ENCODE data around the gene SYNGR2.

SYNGR2 gene

GRCh38 chr17:78125138-78125913, 43.1 kb upstream of the SYNGR2 start:
- Histone ChIP-seq H3K9me3 (ENCODE audit: control insufficient read depth, insufficient read depth, low read depth, low read length) (no peaks in the 10 kb centered on the region), H3K27me3 (ENCODE audit: control insufficient read depth, insufficient read depth, low read length) (no peaks in the 10 kb centered on the region), H3K27ac (ENCODE audit: low read depth, low read length) (no peak overlapping the region; the same call in 1 of the 2 replicates), H3K9ac (ENCODE audit: low read length) (no peak overlapping the region), H3K4me3 (ENCODE audit: low read depth, low read length) (no peak overlapping the region), H3K36me3 (ENCODE audit: control insufficient read depth, insufficient read depth, low read length) (peaks cover 60% of the 10 kb centered on the region), H3K4me1 (ENCODE audit: control insufficient read depth, insufficient read depth, low read length) (peaks cover 32% of the 10 kb centered on the region)

GRCh38 chr17:78125976-78126894, 42.1 kb upstream of the SYNGR2 start:
- Histone ChIP-seq H3K9ac (ENCODE audit: low read length) (no peak overlapping the region), H3K36me3 (ENCODE audit: control insufficient read depth, insufficient read depth, low read length) (peaks cover 51% of the 10 kb centered on the region)

GRCh38 chr17:78126895-78127238, 41.5 kb upstream of the SYNGR2 start:
- Histone ChIP-seq H3K4me3 (ENCODE audit: low read depth, low read length) (peak overlapping the region; percentile 94), H3K9ac (ENCODE audit: low read length) (peak overlapping the region; percentile 79), H3K27me3 (ENCODE audit: control insufficient read depth, insufficient read depth, low read length) (peaks cover 8% of the 10 kb centered on the region; the same call in 1 of the 2 replicates), H3K9me3 (ENCODE audit: control insufficient read depth, insufficient read depth, low read depth, low read length) (no peaks in the 10 kb centered on the region), H3K27ac (ENCODE audit: low read depth, low read length) (peak overlapping the region; percentile 87; the same call in 1 of the 2 replicates), H3K36me3 (ENCODE audit: control insufficient read depth, insufficient read depth, low read length) (peaks cover 45% of the 10 kb centered on the region), H3K4me1 (ENCODE audit: control insufficient read depth, insufficient read depth, low read length) (peaks cover 40% of the 10 kb centered on the region)

More at GRCh38 chr17:78125976-78126894, 42.1 kb upstream of the SYNGR2 start:
- Histone ChIP-seq H3K4me3 (ENCODE audit: low read depth, low read length) (peak overlapping the region; percentile 94; the same call in 1 of the 2 replicates), H3K4me1 (ENCODE audit: control insufficient read depth, insufficient read depth, low read length) (peaks cover 40% of the 10 kb centered on the region), H3K9me3 (ENCODE audit: control insufficient read depth, insufficient read depth, low read depth, low read length) (no peaks in the 10 kb centered on the region), H3K27ac (ENCODE audit: low read depth, low read length) (peak overlapping the region; percentile 87; the same call in 1 of the 2 replicates), H3K27me3 (ENCODE audit: control insufficient read depth, insufficient read depth, low read length) (peaks cover 4% of the 10 kb centered on the region; the same call in 1 of the 2 replicates)

GRCh38 chr17:78127239-78127887, 41.0 kb upstream of the SYNGR2 start:
- H3K27me3 ChIP-seq (ENCODE audit: control insufficient read depth, insufficient read depth, low read length) = peaks cover 9% of the 10 kb centered on the region
- H3K9ac ChIP-seq (ENCODE audit: low read length) = peak overlapping the region; percentile 79
- peak overlapping the region; percentile 87; the same call in 1 of the 2 replicates for H3K27ac ChIP-seq (ENCODE audit: low read depth, low read length)
- peaks cover 40% of the 10 kb centered on the region for H3K36me3 ChIP-seq (ENCODE audit: control insufficient read depth, insufficient read depth, low read length)
- H3K9me3 ChIP-seq (ENCODE audit: control insufficient read depth, insufficient read depth, low read depth, low read length) = no peaks in the 10 kb centered on the region
- H3K4me3 ChIP-seq (ENCODE audit: low read depth, low read length) = peak overlapping the region; percentile 94
- peaks cover 40% of the 10 kb centered on the region for H3K4me1 ChIP-seq (ENCODE audit: control insufficient read depth, insufficient read depth, low read length)

GRCh38 chr17:78127888-78128550, 40.4 kb upstream of the SYNGR2 start:
- Histone ChIP-seq H3K36me3 (ENCODE audit: control insufficient read depth, insufficient read depth, low read length) (peaks cover 33% of the 10 kb centered on the region), H3K4me1 (ENCODE audit: control insufficient read depth, insufficient read depth, low read length) (peaks cover 47% of the 10 kb centered on the region), H3K27ac (ENCODE audit: low read depth, low read length) (peak overlapping the region; percentile 87; the same call in 1 of the 2 replicates), H3K4me3 (ENCODE audit: low read depth, low read length) (peak overlapping the region; percentile 94), H3K9ac (ENCODE audit: low read length) (peak overlapping the region; percentile 88), H3K9me3 (ENCODE audit: control insufficient read depth, insufficient read depth, low read depth, low read length) (no peaks in the 10 kb centered on the region), H3K27me3 (ENCODE audit: control insufficient read depth, insufficient read depth, low read length) (peaks cover 16% of the 10 kb centered on the region)

- H3K4me3 ChIP-seq (ENCODE audit: low read depth, low read length) = peak within 1 kb of the TSS; percentile 94
- peak within 1 kb of the TSS; percentile 88 for H3K9ac ChIP-seq (ENCODE audit: low read length)
- peak within 1 kb of the TSS; percentile 87; the same call in 1 of the 2 replicates for H3K27ac ChIP-seq (ENCODE audit: low read depth, low read length)
- H3K4me1 ChIP-seq (ENCODE audit: control insufficient read depth, insufficient read depth, low read length) = peaks cover 50% of the 10 kb centered on the region
- H3K27me3 ChIP-seq (ENCODE audit: control insufficient read depth, insufficient read depth, low read length) = peaks cover 22% of the 10 kb centered on the region
- peaks cover 26% of the 10 kb centered on the region for H3K36me3 ChIP-seq (ENCODE audit: control insufficient read depth, insufficient read depth, low read length)
- H3K9me3 ChIP-seq (ENCODE audit: control insufficient read depth, insufficient read depth, low read depth, low read length) = no peaks in the 10 kb centered on the region
Measured at GRCh38 chr17:78128551-78129350, 39.6 kb upstream of the SYNGR2 start, which contains the start of gene TMC6. Gene TMC6, minus strand, starts transcription at chr17:78128755. Its CDS starts 1,923 bp downstream, at chr17:78126832.

- H3K4me3 ChIP-seq (ENCODE audit: low read depth, low read length) = peak overlapping the region; percentile 57
- H3K9ac ChIP-seq (ENCODE audit: low read length) = no peak overlapping the region
- H3K4me1 ChIP-seq (ENCODE audit: control insufficient read depth, insufficient read depth, low read length) = peaks cover 54% of the 10 kb centered on the region
- peaks cover 19% of the 10 kb centered on the region for H3K36me3 ChIP-seq (ENCODE audit: control insufficient read depth, insufficient read depth, low read length)
- no peak overlapping the region for H3K27ac ChIP-seq (ENCODE audit: low read depth, low read length)
- peaks cover 27% of the 10 kb centered on the region for H3K27me3 ChIP-seq (ENCODE audit: control insufficient read depth, insufficient read depth, low read length)
- no peaks in the 10 kb centered on the region for H3K9me3 ChIP-seq (ENCODE audit: control insufficient read depth, insufficient read depth, low read depth, low read length)
Measured at GRCh38 chr17:78129351-78130089, 38.9 kb upstream of the SYNGR2 start.

- Histone ChIP-seq H3K27me3 (ENCODE audit: control insufficient read depth, insufficient read depth, low read length) (peaks cover 27% of the 10 kb centered on the region), H3K9ac (ENCODE audit: low read length) (no peak overlapping the region), H3K36me3 (ENCODE audit: control insufficient read depth, insufficient read depth, low read length) (peaks cover 14% of the 10 kb centered on the region), H3K9me3 (ENCODE audit: control insufficient read depth, insufficient read depth, low read depth, low read length) (no peaks in the 10 kb centered on the region), H3K27ac (ENCODE audit: low read depth, low read length) (no peak overlapping the region), H3K4me3 (ENCODE audit: low read depth, low read length) (no peak overlapping the region), H3K4me1 (ENCODE audit: control insufficient read depth, insufficient read depth, low read length) (peaks cover 54% of the 10 kb centered on the region)
Measured at GRCh38 chr17:78130090-78130436, 38.3 kb upstream of the SYNGR2 start.

GRCh38 chr17:78130437-78131101, 37.8 kb upstream of the SYNGR2 start, which contains the start of gene TMC8:
Gene TMC8, plus strand, starts transcription at chr17:78130771. Its CDS starts 818 bp downstream, at chr17:78131589.
- H3K36me3 ChIP-seq (ENCODE audit: control insufficient read depth, insufficient read depth, low read length) = peaks cover 8% of the 10 kb centered on the region
- no peak within 1 kb of the TSS for H3K9ac ChIP-seq (ENCODE audit: low read length)
- peak within 1 kb of the TSS; percentile 43 for H3K4me3 ChIP-seq (ENCODE audit: low read depth, low read length)
- peaks cover 27% of the 10 kb centered on the region for H3K27me3 ChIP-seq (ENCODE audit: control insufficient read depth, insufficient read depth, low read length)
- no peaks in the 10 kb centered on the region for H3K9me3 ChIP-seq (ENCODE audit: control insufficient read depth, insufficient read depth, low read depth, low read length)
- H3K27ac ChIP-seq (ENCODE audit: low read depth, low read length) = no peak within 1 kb of the TSS
- H3K4me1 ChIP-seq (ENCODE audit: control insufficient read depth, insufficient read depth, low read length) = peaks cover 54% of the 10 kb centered on the region

Measured in HUES6 (cell line).